Measurements from ENCODE around the gene CPO. TPM values are rescaled to one million over a fixed set of nuclear protein-coding genes. Genes with fewer than 3 reads are reported as not detected.

Gene CPO
- total RNA-seq, 1 experiment from 2014 or later = 0.32 TPM

- no TSS peak for BruUV-seq (replicated peaks)
- Histone ChIP-seq H3K9me3 (ENCODE audit: control insufficient read depth in 1 of 2, insufficient read depth in 1 of 2, low read depth in 1 of 2, low read length in 2 of 2) (no peaks in the 10 kb centered on the region), H3K79me2 (ENCODE audit: insufficient read depth, low read length) (no peaks in the 10 kb centered on the region), H3K27ac (ENCODE audit: low read depth, low read length) (no peak overlapping the region), H3K4me3 (replicated peaks in 1 of 2; ENCODE audit: low read depth in 1 of 2, low read length in 2 of 2) (no peak overlapping the region), H4K20me1 (ENCODE audit: insufficient read depth) (no peaks in the 10 kb centered on the region), H3K9me2 (ENCODE audit: insufficient read depth) (no peaks in the 10 kb centered on the region; the same call in 1 of the 2 replicates), H3K4me1 (ENCODE audit: control insufficient read depth in 1 of 2, insufficient read depth in 2 of 2, low read length in 2 of 2) (no peaks in the 10 kb centered on the region), H3K4me2 (ENCODE audit: low read length) (no peak overlapping the region), H3K9ac (ENCODE audit: low read length) (no peak overlapping the region), H2AFZ (ENCODE audit: low read depth, low read length, poor library complexity, severe bottlenecking) (no peak overlapping the region), H3K36me3 (ENCODE audit: control insufficient read depth in 1 of 2, insufficient read depth in 2 of 2, low read length in 2 of 2) (no peaks in the 10 kb centered on the region), H3K27me3 (ENCODE audit: insufficient read depth, low read length) (no peaks in the 10 kb centered on the region)
- TF ChIP-seq MAX (IDR thresholded peaks at IDR 0.05) = no peak
- no peak for TF ChIP-seq SRF (IDR thresholded peaks at IDR 0.05; ENCODE audit: low read depth)
- no peak for TF ChIP-seq REST (IDR thresholded peaks at IDR 0.05; ENCODE audit: low read depth)
- TF ChIP-seq ZBTB33 (IDR thresholded peaks at IDR 0.05; ENCODE audit: extremely low read depth, insufficient replicate concordance, low read length) = no peak
- TF ChIP-seq ATF3 (IDR thresholded peaks at IDR 0.05) = no peak
- TF ChIP-seq EGR1 (IDR thresholded peaks at IDR 0.05; ENCODE audit: low read depth) = no peak
- TF ChIP-seq YY1 (IDR thresholded peaks at IDR 0.05; ENCODE audit: extremely low read depth, insufficient replicate concordance, low read depth, low read length) = no peak
- TF ChIP-seq ZFX (IDR thresholded peaks at IDR 0.05) = no peak
- no peak for TF ChIP-seq EZH2 (IDR thresholded peaks at IDR 0.05)
- TF ChIP-seq JUND (IDR thresholded peaks at IDR 0.05) = no peak
- TF ChIP-seq POLR2A (IDR thresholded peaks at IDR 0.05; ENCODE audit: borderline replicate concordance, extremely low read depth, insufficient read depth, insufficient read length) = no peak
- TF ChIP-seq CBX3 (IDR thresholded peaks at IDR 0.05; ENCODE audit: low read depth) = no peak
- ChIA-PET POLR2A (no interaction called here), CTCF (interaction anchor here (1.1 to 2.5 kb wide), 2 partner anchors 180 to 493 kb away, joined by 8 read pairs; no protein-coding TSS in a partner anchor), RAD21 (ENCODE audit: low non-redundant PET in 1 of 2, low total read pairs in 2 of 2, uncharacterized antibody in 2 of 2, unreplicated experiment in 2 of 2) (no interaction called here)
- DNase-seq (ENCODE audit: low read depth, low spot score) (no peak), ATAC-seq (no peak)
- intact Hi-C loops (cut with micrococcal nuclease) = loop anchor here (2.0 to 10.0 kb wide), 4 partner anchors 179 to 1065 kb away; no protein-coding TSS in a partner anchor
Observed at GRCh38 chr2:206979922-206980321, 40.6 kb downstream of the CPO start.

Data from HCT116 (cell line).